Esophagus squamous epithelium (tissue), 4 donors: ENCODE data around the gene PEAK3.

ENCODE experiments used
- POLR2A ChIP-seq, 4 donors: fragments of 450-650 bp; IDR thresholded peaks; one replicate each; pipeline ENCODE4 v1.6.1; 2017; ENCODE audit warnings: antibody characterized with exemption in 4 of 4, mild to moderate bottlenecking in 4 of 4, moderate library complexity in 3 of 4
- TF ChIP-seq, protein P1 (sequence below), 6 experiments: fragments of 450-650 bp in 4 of 6; fragments of 200-600 bp in 2 of 6; sonication (generic) in 2 of 6; IDR thresholded peaks; one replicate each; pipeline ENCODE4 v1.5.1; 2016 to 2019; ENCODE audit warnings: antibody characterized with exemption in 6 of 6, mild to moderate bottlenecking in 4 of 6, moderate library complexity in 4 of 6

- no peak for TF ChIP-seq POLR2A (IDR thresholded peaks at IDR 0.05)
- TF ChIP-seq, protein P1, sequence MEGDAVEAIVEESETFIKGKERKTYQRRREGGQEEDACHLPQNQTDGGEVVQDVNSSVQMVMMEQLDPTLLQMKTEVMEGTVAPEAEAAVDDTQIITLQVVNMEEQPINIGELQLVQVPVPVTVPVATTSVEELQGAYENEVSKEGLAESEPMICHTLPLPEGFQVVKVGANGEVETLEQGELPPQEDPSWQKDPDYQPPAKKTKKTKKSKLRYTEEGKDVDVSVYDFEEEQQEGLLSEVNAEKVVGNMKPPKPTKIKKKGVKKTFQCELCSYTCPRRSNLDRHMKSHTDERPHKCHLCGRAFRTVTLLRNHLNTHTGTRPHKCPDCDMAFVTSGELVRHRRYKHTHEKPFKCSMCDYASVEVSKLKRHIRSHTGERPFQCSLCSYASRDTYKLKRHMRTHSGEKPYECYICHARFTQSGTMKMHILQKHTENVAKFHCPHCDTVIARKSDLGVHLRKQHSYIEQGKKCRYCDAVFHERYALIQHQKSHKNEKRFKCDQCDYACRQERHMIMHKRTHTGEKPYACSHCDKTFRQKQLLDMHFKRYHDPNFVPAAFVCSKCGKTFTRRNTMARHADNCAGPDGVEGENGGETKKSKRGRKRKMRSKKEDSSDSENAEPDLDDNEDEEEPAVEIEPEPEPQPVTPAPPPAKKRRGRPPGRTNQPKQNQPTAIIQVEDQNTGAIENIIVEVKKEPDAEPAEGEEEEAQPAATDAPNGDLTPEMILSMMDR (IDR thresholded peaks at IDR 0.05) = no peak
These were observed 47.1 kb upstream of the PEAK3 start for GRCh38 chr19:2329149-2329478.
